COLO668 (cell line): ENCODE data around the gene PPT2.
A peak's percentile ranks its signal among the peaks of the same experiment; 100 is the strongest.

ENCODE experiments used
- DNase-seq: peaks from one replicate; lab custom pipeline; 2025; ENCODE audit not compliant: unreplicated experiment; lab: John Stamatoyannopoulos, UW

The PPT2 gene

GRCh38 chr6:32151181-32151862 lies 2.6 kb upstream of the PPT2 start:
- DNase-seq, result no peak

GRCh38 chr6:32151863-32152768 lies 1.8 kb upstream of the PPT2 start, which contains the start of gene PRRT1:
Gene PRRT1, minus strand, starts transcription at chr6:32151939. Its CDS starts 112 bp downstream, at chr6:32151827.
- no peak for DNase-seq

GRCh38 chr6:32152769-32153563 lies 975 bp upstream of the PPT2 start:
- no peak for DNase-seq

GRCh38 chr6:32154514-32155161 lies 697 bp downstream of the PPT2 start:
- peak; percentile 70 for DNase-seq

- DNase-seq, result no peak
Observed at GRCh38 chr6:32156891-32157290, 3.0 kb downstream of the PPT2 start.

- DNase-seq, result no peak
Observed at GRCh38 chr6:32158052-32158451, 4.1 kb downstream of the PPT2 start.

- no peak for DNase-seq
Observed at GRCh38 chr6:32163559-32164258, 9.8 kb downstream of the PPT2 start.

- DNase-seq, result no peak
Observed at GRCh38 chr6:32164295-32164694, 10.4 kb downstream of the PPT2 start, which contains the start of gene EGFL8. Gene EGFL8, plus strand, starts transcription at chr6:32164595. Its CDS starts 1,571 bp downstream, at chr6:32166166.

GRCh38 chr6:32166411-32167061 lies 12.6 kb downstream of the PPT2 start:
- DNase-seq, result peak; percentile 86

GRCh38 chr6:32167154-32167760 lies 13.3 kb downstream of the PPT2 start:
- peak; percentile 87 for DNase-seq

GRCh38 chr6:32167761-32168262 lies 13.9 kb downstream of the PPT2 start:
- DNase-seq, result peak; percentile 15

- DNase-seq, result no peak
Observed at GRCh38 chr6:32168350-32168749, 14.4 kb downstream of the PPT2 start.

GRCh38 chr6:32168807-32169591 lies 15.1 kb downstream of the PPT2 start:
- DNase-seq, result no peak

GRCh38 chr6:32170294-32170693 lies 16.4 kb downstream of the PPT2 start:
- no peak for DNase-seq

GRCh38 chr6:32171234-32171633 lies 17.3 kb downstream of the PPT2 start:
- DNase-seq, result no peak

GRCh38 chr6:32173051-32173727 lies 19.2 kb downstream of the PPT2 start:
- no peak for DNase-seq

- DNase-seq, result no peak
Observed at GRCh38 chr6:32174416-32174815, 20.5 kb downstream of the PPT2 start.

- no peak for DNase-seq
Observed at GRCh38 chr6:32175322-32175710, 21.4 kb downstream of the PPT2 start.
